Renal cortex interstitium (tissue), 11 donors: Measurements from ENCODE around the gene ACOX2. TPM values are rescaled to one million over a fixed set of nuclear protein-coding genes. Genes with fewer than 3 reads are reported as not detected.
"Not testable (repeated sequence)": the region's sequence is repeated elsewhere in the genome, so short reads cannot be mapped to it uniquely, and the experiment has no call there.

Source experiments
- DNase-seq, 11 donors: peaks; one replicate each; pipeline ENCODE4 v3.0.0-alpha.2; 2013; ENCODE audit warnings: low read depth in 9 of 11, low spot score in 4 of 11; ENCODE audit errors: extremely low read depth in 1 of 11
- polyA plus RNA-seq, 3 donors: library from polyadenylated mRNA; unstranded; fragments of 120-200 nt; gene quantifications; one replicate each; pipeline ENCODE4 v1.2.1, GENCODE V29; 2013; ENCODE audit not compliant: insufficient read length in 3 of 3

Gene ACOX2
- polyA plus RNA-seq, 3 donors = 33.4 to 43.8 (median 41.6) TPM

DNA sequence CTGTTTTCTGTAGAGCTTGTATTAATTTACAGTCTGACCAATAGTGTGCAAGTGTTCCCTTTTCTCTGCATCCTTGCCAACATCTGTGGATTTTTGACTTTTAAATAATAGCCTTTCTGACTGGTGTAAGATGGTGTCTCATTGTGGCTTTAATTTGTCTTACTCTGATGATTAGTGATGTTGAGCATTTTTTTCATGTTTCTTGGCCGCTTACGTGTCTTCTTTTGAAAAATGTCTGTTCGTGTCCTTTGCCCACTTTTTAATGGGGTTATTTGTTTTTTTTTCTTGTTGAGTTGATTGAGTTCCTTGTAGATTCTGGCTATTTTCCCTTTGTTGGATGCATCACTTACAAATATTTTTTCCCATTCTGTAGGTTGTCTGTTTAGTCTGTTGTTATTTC, 7.6 kb upstream of the ACOX2 start:
- DNase-seq = no peak

- no peak for DNase-seq
Measured at GRCh38 chr3:58540176-58540858, 3.3 kb upstream of the ACOX2 start.

- DNase-seq = no peak
Measured at GRCh38 chr3:58539626-58540025, 2.6 kb upstream of the ACOX2 start.

DNA sequence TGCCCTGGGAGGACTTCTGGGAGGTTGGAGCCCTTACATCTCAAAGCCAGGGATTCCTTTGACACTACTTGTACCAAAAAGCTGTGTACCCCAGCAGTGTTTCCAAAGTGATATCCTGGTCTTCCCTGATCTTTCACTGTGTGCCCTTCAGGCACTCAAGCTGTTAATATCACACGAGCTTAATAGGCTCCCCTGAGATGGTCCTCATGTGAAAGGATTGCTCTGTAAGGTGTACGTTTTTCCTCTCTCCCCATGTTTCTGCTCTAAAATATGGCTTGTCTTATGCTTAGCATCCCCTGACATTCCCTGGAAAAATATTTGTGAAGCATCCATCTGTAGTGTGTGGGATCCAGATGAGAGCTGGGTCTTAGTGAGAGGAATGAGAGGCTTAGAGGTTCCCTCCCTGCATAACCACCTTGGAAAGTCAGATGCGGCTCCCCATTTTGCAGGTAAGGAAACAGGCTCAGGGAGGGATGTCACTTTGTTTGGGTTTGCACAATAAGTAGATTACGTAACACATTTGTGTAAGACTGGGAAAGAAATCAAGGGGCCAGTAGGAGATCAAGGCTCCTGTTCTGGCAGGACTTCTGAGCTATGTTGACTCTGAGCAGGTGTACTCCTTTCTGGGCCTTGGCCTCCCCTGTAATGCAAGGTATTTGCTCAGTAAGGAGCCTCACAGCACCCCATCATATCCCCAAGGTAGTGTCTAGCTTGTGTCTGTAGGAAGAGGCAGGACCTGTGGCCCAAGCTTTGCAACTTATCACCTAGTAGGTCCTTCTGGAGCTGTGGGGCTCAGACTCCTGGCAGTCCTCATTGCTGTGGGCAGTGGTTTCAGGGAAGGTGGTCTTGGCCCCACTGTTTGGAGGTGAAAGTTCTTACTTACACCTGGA, 667 bp upstream of the ACOX2 start:
- DNase-seq = no peak

DNA sequence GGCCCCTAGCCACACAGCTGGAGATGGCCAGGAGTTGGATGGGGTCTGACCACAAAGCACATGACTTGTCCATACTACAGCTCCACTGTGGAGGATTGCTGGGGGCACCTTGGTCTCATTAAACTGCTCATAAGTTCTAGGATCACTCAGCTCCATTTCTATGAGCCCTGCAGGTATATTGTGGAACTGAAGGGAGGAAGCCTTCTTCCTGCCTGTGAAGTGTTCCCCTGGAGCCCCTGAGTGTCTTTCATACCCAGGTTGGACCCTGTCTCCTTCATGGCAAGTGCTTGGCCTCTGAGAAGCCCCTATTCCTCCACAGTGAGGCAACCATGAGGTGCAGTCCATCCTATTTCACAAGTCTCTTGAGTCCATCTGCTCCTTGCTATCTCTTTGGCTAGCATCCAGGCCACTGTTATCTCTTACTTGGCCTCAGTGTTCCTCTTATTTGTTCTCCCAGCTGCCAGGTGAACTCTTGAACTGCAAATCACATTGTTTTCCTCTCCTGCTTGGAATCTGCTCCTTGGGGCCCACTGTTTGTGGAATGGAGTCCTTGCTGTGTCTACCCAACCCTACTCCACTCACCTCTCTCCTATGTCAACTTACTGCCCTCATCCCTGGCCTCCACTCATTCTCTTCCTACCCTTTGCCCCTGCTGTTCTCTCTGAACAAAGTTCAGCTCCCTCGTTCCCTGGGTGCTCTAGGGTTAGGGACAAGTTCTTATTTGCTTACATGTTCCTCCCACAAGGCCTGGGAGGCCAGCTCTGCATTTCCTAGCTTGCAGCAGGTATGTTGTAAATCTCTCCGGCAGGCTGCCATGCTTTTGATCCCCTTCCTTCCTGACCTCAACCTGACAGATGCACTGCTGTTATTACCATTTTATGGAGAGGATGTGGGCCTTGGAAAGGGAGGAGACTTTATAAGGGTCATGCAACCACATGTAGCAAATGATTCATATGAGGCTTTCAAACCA, 1.2 kb downstream of the ACOX2 start:
- no peak for DNase-seq

- no peak for DNase-seq
Measured at GRCh38 chr3:58534592-58535494, 2.1 kb downstream of the ACOX2 start.

DNA sequence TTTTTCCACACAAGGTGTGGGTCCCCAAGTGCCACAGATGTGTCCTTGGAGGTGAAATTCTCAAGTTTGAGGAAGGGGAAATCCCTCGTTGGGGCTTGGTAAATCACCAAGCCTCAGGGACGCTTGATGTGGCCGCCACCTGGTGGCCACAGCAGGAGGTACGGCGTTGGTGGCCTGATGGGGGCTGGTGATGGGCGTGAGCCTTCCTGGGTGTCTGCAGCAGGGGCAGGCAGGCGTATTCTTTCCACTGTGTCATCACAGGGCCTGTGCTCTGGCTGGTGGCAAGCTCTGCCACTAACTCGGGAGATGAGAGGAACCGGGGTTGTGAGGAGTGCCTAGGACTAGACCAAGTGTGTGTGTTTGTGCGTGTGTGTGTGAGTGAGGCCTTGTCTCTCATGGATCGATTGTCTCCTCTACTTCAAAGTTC, 4.2 kb downstream of the ACOX2 start:
- peak in 5 of 11 donors; percentile 45 to 70 (median 56) for DNase-seq

DNA sequence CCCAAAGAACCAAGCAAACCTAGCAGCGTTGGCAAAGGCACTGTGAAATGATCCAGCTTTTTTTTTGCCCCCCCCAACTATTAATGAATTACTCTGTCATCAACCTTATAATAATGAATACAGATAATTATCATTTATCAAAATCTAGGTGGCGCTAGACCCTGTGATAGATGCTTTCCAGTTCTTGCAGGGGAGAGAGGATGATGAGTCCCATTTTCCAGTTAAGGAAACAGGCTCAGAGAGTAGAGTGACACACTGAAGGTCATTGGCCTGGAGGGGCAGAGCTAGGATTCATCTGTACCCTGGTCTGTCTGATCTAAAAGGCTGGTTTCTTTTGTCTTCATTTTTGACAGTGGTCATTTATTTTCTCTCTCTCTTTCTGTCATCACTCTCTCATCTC, 5.0 kb downstream of the ACOX2 start:
- DNase-seq = no peak

DNA sequence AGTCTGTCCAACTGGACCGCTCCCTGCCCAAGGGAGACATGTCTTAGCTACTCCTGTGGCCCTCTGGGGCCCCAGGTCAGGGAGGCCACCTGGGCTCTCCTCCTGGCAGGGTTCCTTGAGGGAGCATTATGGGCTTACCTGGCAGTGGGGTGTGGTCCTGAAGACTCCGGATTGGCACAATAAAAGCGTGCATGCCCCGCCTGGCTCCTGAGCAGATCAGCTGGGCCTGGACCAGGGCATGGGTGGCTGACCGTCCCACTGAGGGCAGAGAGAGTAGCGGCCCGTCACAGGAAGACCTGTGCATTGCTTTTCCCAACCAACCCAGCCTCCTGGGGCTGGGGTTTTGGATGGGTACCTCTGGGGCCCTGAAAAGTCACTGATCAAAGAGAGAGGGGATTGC, 5.4 kb downstream of the ACOX2 start:
- no peak for DNase-seq

GRCh38 chr3:58530354-58530865, 6.6 kb downstream of the ACOX2 start:
- no peak for DNase-seq

DNA sequence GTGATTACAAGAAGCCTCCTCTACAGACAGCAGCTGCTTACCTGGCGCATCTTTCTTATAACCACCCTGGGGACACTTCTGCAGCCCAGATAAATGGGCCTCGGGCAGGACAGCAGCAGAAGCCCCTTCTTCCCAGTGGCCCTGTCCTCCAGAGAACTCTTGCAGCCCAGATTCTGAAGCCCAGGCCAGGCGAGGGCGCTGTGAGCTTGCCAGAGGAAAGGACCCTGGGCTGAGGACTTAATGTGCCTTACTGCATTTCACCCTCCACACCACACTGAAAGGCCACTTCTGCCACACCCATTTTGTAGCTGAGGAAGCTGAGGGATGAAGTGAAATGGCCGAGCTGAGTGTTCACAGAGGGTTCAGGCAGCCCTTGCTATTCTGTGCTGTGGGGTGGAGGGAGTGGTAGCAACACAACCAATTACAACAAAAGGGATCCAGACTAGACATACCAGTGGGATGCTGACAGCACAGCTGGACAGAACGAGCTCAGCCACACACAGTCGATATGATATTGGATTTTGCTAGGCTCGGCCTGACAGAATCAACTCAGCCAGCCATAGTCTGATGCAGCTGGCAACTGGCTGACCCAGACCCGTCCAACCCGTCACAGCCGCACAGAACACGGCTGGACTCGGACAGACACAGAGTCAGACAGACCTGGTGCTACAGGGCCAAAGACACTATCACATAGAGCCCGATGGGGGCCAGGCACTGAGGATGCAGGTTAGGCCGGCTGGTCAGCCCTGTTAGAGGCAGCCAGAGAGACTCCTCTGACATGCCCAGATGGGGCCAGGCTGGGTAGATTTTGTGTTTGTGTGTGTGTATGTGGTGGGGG, 7.3 kb downstream of the ACOX2 start:
- no peak for DNase-seq

- no peak for DNase-seq
Measured at GRCh38 chr3:58528629-58529028, 8.4 kb downstream of the ACOX2 start.

DNA sequence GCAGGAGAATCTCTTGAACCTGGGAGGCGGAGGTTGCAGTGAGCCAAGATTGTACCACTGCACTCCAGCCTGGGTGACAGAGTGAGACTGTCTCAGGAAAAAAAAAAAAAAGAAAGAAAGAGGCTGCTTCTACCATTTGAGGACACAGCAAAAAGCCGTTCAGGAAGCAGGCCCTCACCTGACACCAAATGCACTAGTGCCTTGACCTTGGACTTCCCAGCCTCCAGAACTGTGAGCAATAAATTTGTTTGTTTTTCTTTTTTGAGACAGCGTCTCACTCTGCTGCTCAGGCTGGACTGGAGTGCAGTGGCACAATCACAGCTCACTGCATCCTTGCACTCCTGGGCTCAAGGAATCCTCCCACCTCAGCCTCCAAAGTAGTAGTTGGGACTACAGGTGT, 9.6 kb downstream of the ACOX2 start:
- DNase-seq = not testable (repeated sequence)

- DNase-seq = no peak
Measured at GRCh38 chr3:58526515-58526957, 10.5 kb downstream of the ACOX2 start.

- DNase-seq = no peak
Measured at GRCh38 chr3:58524326-58524888, 12.6 kb downstream of the ACOX2 start.

DNA sequence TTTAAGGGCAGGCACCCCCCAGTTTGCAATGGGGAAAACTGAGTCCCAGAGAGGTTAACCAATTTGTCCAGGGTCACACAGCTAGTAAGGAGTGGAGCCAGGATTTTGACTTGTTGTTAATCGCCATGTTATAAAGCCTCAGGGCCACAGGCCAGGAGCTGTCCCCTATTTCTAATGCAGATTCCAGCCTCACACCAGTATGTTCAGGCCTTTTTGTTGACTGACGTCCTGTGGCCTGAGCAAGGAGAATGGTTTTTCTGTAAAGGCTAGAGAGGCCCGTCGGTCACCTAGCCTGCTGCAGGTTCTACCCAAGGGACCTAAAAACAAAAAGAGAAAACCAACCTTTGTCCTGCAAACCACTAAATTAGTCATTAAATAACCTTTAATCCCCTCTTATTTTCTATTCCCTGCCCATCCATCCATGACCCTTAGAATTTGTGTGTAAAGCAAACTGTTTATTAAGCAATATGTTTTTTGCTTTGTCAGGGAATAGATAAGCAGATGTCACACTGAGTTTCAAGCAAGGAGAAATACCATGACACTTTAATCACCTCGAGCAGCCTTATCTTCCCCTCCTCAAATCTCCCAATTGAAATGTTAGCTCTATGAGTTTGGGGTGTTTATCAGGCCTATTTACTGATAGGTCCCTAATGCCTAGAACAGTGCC, 14.1 kb downstream of the ACOX2 start:
- DNase-seq = no peak
